Peyer's patch (tissue), 4 donors: ENCODE measurements around the gene POLR3K.
A peak's percentile ranks its signal among the peaks of the same experiment; 100 is the strongest.

Experiments
- POLR2A ChIP-seq, 2 donors: fragments of 450-650 bp; IDR thresholded peaks; one replicate each; pipeline ENCODE4 v1.5.1; 2017; ENCODE audit warnings: antibody characterized with exemption in 2 of 2, mild to moderate bottlenecking in 2 of 2, moderate library complexity in 2 of 2
- TF ChIP-seq, protein P1 (sequence below), 6 experiments: fragments of 450-650 bp in 4 of 6; fragments of 200-600 bp in 2 of 6; sonication (generic) in 1 of 6; IDR thresholded peaks; one replicate each; pipeline ENCODE4 v1.5.1; 2017 to 2019; ENCODE audit warnings: antibody characterized with exemption in 6 of 6, mild to moderate bottlenecking in 3 of 6, moderate library complexity in 1 of 6

DNA sequence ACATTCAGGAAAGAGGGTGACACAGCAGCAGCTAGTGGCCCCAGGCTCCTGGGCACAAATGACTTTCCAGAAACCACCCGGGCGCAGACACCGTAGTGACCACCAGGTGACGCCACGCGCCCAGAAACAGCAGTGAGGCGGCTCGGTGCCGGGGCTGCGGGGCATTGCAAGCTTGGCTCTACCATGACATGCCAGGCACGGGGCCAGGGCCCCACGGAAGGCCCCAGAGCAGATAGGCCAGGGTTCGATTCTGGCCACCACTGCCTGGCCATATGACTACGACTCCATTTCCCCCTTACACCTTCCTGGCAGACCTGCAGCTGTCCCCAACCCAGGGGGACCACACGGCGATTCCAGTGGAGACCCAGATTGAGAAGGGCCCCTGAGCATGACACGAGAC is 12.3 kb upstream of the POLR3K start:
- TF ChIP-seq, protein P1, sequence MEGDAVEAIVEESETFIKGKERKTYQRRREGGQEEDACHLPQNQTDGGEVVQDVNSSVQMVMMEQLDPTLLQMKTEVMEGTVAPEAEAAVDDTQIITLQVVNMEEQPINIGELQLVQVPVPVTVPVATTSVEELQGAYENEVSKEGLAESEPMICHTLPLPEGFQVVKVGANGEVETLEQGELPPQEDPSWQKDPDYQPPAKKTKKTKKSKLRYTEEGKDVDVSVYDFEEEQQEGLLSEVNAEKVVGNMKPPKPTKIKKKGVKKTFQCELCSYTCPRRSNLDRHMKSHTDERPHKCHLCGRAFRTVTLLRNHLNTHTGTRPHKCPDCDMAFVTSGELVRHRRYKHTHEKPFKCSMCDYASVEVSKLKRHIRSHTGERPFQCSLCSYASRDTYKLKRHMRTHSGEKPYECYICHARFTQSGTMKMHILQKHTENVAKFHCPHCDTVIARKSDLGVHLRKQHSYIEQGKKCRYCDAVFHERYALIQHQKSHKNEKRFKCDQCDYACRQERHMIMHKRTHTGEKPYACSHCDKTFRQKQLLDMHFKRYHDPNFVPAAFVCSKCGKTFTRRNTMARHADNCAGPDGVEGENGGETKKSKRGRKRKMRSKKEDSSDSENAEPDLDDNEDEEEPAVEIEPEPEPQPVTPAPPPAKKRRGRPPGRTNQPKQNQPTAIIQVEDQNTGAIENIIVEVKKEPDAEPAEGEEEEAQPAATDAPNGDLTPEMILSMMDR (IDR thresholded peaks at IDR 0.05), result peak; percentile 91 to 99 (median 94)
- no peak for TF ChIP-seq POLR2A (IDR thresholded peaks at IDR 0.05)
